Measurements from ENCODE around the gene FHOD3. TPM values are rescaled to one million over a fixed set of nuclear protein-coding genes. Genes with fewer than 3 reads are reported as not detected.

Gene FHOD3
- total and polyA plus RNA-seq, 4 donors: 0.57 to 1.3 (median 1.2) TPM; not detected in 1

DNA sequence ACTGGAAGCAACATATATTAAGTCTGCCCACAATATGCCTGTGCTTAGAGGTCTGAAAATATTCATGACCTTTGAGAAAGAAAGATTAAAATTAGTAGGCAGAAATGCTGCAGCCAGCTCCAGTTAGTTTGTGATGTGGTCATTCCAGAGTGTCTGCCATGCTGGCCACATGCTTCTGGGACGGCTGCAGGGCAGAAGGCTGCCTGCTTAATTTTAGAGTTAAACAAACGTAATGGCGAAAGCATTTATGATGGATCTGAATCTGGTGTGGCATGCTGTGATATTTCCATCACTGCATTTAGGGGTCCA is 95.4 kb downstream of the FHOD3 start:
- Histone ChIP-seq H3K27me3 (ENCODE audit: control insufficient read depth in 4 of 4, insufficient read depth in 4 of 4, low read length in 3 of 4) (no peaks in the 10 kb centered on the region), H3K27ac (ENCODE audit: low read depth in 1 of 2, low read length in 2 of 2) (no peak overlapping the region), H3K4me3 (ENCODE audit: low read depth in 1 of 3, low read length in 3 of 3) (no peak overlapping the region), H3K9me3 (ENCODE audit: control insufficient read depth in 4 of 4, low read length in 3 of 4) (peaks cover 2 to 11% (median 5%) of the 10 kb centered on the region in 4 donors), H3K36me3 (ENCODE audit: control insufficient read depth in 4 of 4, insufficient read depth in 3 of 4, low read depth in 1 of 4, low read length in 3 of 4) (no peaks in the 10 kb centered on the region), H3K4me1 (ENCODE audit: control insufficient read depth in 4 of 4, insufficient read depth in 4 of 4, low read length in 3 of 4) (no peaks in the 10 kb centered on the region), H3K9ac (ENCODE audit: low read depth in 1 of 2, low read length in 2 of 2) (no peak overlapping the region)
- no peak for DNase-seq (ENCODE audit: low spot score)
- 80% methylated on average over 3 of the region's 3 CpGs for WGBS
- TF ChIP-seq ZBTB33 (IDR thresholded peaks at IDR 0.05) (no peak), MAX (IDR thresholded peaks at IDR 0.05) (no peak), YY1 (IDR thresholded peaks at IDR 0.05) (no peak), JUND (IDR thresholded peaks at IDR 0.05) (no peak), RXRA (IDR thresholded peaks at IDR 0.05) (no peak), GABPA (IDR thresholded peaks at IDR 0.05 in 1 of 2, conservative IDR thresholded peaks at IDR 0.05 in 1 of 2) (no peak), FOXA2 (IDR thresholded peaks at IDR 0.05) (no peak), REST (IDR thresholded peaks at IDR 0.05) (no peak), TAF1 (conservative IDR thresholded peaks at IDR 0.05) (no peak), HNF4G (IDR thresholded peaks at IDR 0.05) (no peak), HNF4A (conservative IDR thresholded peaks at IDR 0.05) (no peak), CTCF (IDR thresholded peaks at IDR 0.05; ENCODE audit: low read depth, low read length, missing input control) (no peak), RAD21 (IDR thresholded peaks at IDR 0.05) (no peak), EGR1 (IDR thresholded peaks at IDR 0.05; ENCODE audit: low read depth in 2 of 2) (no peak), SP1 (IDR thresholded peaks at IDR 0.05) (no peak), NR2F2 (IDR thresholded peaks at IDR 0.05) (no peak), FOXA1 (IDR thresholded peaks at IDR 0.05) (no peak)
- TF ChIP-seq, protein P1, sequence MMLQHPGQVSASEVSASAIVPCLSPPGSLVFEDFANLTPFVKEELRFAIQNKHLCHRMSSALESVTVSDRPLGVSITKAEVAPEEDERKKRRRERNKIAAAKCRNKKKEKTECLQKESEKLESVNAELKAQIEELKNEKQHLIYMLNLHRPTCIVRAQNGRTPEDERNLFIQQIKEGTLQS (IDR thresholded peaks at IDR 0.05): no peak
